B cell (primary cell): ENCODE results near the gene CD59.

Experiments used
- CTCF ChIP-seq: fragments of 200-600 bp; IDR thresholded peaks from one replicate; pipeline ENCODE4 v1.8.0; 2022; ENCODE audit warnings: antibody characterized with exemption, mild to moderate bottlenecking
- EZH2 ChIP-seq: IDR thresholded peaks from 2 replicates; pipeline ENCODE4 v1.6.1; 2012; ENCODE audit warnings: borderline replicate concordance, low read depth, mild to moderate bottlenecking, moderate library complexity, low read length; ENCODE audit not compliant: insufficient read depth, poor library complexity, severe bottlenecking

DNA sequence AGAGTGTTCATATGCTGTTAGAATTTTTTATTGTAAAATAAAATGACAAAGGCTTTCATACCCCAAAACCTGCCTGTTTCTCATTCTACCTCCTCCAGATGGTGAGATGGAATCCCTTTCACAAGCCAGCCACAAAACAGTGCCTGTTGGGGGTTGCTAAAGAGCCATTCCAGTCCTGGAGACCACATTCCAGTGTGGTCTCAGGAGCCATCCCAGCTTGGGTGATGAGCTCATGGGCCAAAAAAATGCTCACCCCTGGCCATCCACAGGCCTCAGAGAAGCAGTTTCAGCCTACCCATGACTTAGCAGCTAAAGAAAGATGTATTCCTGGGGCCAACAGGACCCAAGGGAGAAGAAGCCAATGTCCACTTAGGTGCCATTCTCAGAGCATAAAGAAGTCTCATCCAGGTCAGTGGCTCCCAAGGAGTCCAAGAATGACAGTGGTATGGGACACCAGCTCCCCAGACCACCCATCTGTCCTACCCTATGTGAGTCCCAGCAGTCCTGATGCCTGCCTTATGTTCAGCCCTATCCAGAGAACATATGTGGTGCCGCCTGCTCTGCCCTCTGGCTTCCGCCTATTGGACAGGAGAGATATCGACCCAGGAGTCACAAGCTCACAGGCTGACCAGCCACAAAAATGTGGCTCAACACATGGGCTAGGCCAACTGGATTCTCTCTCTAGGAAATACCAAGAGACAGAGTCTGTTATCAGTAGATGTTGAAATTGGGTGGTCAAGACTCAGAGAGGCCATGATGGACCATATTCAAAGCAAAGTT is 62.0 kb downstream of the CD59 start:
- TF ChIP-seq CTCF (no peak), EZH2 (no peak)
